GM13977 (cell line): ENCODE data around the gene DISC1.

Source experiments
- DNase-seq: peaks from one replicate; pipeline ENCODE4 v3.0.0; 2012; ENCODE audit warnings: low spot score
- in situ Hi-C: fragments of 300-500 bp; cut with MboI; formaldehyde crosslinking; loops from one replicate; pipeline ENCODE4 v1.12.0; 2022; ENCODE audit warnings: low sequenced_read_pairs, low pct_unique_long_range_greater_than_20kb, mixed read lengths, inconsistent platforms; ENCODE audit not compliant: unreplicated experiment
- TF ChIP-seq, protein P1 (sequence below): IDR thresholded peaks from 2 replicates; pipeline ENCODE4 v1.5.1; 2012; ENCODE audit warnings: mild to moderate bottlenecking, control low read depth; ENCODE audit not compliant: insufficient read depth; ENCODE audit errors: extremely low read depth, missing control alignments

Gene DISC1

DNA sequence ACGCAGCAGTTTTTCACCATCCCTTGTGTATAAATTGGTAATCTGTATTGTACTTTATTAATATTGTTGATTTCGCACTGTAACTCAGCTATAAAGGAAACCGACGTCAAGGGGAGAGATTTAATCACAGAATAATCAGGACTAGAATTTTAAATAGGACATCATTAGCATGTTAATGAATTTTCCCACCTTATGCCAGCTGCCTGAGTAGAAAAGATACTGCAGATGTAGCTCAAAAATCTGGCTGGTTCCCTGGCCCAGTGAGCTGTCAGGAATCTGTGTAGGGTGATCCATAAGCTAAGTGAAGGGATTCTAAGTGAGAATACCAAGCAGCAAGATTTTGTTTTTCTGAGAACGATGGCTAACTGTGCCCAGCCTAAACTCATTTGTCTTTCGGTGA is 195.5 kb downstream of the DISC1 start:
- in situ Hi-C loops, result no loop called here
- DNase-seq, result no peak

DNA sequence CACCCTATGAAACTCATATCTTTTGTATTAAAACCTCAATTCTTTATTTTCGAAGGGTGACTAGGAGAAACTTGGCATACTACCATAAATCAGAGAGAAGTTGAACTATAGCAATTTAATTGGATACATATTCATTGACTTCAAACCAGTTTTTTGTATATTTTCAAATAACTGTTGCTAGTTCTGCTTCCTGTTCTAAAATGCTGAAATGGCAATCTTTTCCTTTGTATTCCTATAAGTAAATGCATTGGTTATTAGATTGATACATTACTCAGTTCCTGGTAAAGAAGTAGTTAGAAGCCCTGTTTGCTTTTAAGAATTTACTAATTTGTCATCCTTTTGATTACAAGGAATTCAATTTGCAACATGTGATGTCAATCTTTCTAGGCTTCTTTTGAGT is 200.0 kb downstream of the DISC1 start:
- TF ChIP-seq, protein P1, sequence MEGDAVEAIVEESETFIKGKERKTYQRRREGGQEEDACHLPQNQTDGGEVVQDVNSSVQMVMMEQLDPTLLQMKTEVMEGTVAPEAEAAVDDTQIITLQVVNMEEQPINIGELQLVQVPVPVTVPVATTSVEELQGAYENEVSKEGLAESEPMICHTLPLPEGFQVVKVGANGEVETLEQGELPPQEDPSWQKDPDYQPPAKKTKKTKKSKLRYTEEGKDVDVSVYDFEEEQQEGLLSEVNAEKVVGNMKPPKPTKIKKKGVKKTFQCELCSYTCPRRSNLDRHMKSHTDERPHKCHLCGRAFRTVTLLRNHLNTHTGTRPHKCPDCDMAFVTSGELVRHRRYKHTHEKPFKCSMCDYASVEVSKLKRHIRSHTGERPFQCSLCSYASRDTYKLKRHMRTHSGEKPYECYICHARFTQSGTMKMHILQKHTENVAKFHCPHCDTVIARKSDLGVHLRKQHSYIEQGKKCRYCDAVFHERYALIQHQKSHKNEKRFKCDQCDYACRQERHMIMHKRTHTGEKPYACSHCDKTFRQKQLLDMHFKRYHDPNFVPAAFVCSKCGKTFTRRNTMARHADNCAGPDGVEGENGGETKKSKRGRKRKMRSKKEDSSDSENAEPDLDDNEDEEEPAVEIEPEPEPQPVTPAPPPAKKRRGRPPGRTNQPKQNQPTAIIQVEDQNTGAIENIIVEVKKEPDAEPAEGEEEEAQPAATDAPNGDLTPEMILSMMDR, result no peak
- no peak for DNase-seq
- in situ Hi-C loops, result no loop called here

More for the DNA sequence above, 195.5 kb downstream of the DISC1 start:
- TF ChIP-seq, protein P1, result no peak

DNA sequence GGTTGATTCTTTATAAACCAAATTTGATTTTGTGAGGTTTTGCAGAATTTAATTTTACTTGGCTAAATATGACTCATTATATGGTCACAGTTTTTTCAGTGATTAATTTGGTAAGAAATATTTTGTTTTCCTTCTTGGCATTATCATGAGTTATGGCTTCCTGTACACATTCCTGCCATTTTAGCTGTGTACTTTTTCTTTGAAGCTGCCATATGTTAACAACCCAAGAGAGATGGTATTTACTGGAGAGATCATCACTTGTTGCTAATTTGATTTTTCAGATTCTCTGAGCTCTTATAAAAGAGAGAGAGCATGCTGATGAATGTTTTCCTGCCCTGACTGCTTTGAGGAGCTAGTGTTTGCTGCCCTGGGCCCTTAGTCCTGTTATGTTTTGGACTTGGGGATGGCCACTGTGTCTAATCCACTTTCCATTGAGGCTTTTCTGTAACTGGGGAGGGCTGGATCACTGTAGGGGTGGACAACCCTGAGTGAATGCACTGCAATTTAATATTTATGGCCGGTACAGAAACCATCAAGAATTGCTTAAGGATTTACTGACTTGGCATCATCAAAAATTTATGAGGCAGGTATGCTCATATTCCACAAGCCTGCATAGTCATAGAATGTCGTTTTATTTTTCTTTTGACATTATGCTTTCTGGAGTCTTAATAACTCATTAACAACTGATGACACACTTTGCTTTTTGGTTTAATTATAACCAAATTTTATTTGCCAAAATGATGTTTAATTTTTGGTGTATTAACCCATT is 200.9 kb downstream of the DISC1 start:
- DNase-seq, result no peak
- TF ChIP-seq, protein P1, result no peak
- in situ Hi-C loops, result no loop called here

DNA sequence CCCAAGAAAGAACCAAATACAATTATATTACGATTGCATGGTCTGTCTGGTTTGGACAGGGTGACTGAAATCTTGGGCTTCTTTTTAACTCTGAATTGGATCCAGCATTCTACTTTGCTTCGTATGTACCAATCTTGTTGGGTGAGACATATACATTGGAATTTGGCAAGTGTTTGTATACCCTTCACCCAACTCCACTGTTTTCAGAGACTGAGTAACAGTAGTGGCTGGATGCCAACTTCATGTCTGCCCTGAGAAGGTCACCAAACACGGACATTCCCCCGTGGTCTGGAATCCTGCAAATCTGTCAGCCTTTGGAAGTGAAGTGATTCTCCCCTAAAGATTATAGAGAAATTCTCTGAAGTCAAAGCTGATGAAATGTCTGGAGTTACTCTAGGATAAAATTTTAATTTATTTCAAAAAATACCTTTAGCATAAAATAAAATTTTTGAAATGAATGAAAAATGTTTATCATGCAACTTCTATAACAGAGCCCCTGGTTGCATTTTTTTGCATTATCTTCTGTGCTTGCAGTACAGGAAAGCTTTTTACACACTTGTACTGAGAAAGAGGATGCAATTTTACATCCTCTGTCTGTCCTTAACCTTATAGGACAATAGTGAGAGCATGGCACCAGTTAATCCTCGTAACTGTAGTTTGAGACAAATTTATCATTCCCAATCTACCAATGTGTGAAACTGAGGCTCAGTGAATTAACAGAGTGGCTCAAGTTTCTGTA is 201.8 kb downstream of the DISC1 start:
- in situ Hi-C loops, result no loop called here
- TF ChIP-seq, protein P1, result no peak
- DNase-seq, result no peak

DNA sequence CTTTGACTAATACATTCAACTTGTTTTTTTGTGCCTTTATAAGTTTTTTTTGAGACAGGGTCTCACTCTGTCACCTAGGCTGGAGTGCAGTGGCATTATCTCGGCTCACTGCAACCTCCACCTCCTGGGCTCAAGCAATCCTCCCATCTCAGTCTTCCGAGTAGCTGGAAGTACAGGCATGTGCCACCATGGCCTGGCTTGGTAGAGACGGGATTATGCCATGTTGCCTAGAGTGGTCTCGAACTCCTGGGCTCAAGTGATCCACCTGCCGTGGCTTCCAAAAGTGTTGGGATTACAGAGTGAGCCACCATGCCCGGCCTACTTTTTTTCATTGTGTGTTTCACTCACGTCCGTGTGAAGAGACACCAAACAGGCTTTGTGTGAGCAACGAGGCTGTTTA is 202.7 kb downstream of the DISC1 start:
- in situ Hi-C loops, result no loop called here
- TF ChIP-seq, protein P1, result no peak

DNA sequence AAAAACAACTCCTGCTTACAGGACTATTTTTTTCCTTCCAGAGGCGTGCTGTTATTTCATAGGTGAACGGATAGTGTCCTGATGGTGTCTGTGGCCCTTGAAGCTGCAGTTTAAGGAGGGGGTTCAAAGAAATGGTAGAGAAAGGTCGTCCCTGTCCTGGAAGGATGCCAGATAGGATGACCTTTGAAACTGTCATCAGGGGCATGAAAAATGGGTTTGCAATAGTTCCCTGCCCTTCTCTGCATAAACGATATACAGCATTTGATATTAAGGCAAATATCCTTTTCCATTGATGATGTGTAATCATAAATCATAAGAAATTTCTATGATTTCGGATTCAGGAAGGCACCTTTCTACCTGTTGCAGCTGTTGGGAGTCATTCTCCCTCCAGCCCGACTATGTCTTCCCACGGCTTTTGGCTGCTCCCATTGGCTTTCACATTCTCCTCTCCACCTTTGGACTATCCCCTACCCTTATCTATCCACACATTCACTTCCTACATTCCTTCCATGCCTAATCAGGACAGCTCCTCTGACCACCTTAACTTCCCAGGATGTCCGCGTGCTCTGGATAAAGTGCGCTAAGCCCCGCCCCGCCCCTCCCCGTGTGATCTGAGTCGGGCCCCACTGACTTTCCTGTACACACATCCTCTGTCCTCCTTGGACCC is 209.8 kb downstream of the DISC1 start:
- in situ Hi-C loops, result no loop called here
- TF ChIP-seq, protein P1, result no peak

More for the DNA sequence above, 202.7 kb downstream of the DISC1 start:
- no peak for DNase-seq

More for the DNA sequence above, 209.8 kb downstream of the DISC1 start:
- no peak for DNase-seq
